ENCODE results near the gene UGT1A5. TPM values are rescaled to one million over a fixed set of nuclear protein-coding genes. Genes with fewer than 3 reads are reported as not detected.

Gene UGT1A5
- total RNA-seq, 1 experiment from 2014 or later = 7.1 TPM

DNA sequence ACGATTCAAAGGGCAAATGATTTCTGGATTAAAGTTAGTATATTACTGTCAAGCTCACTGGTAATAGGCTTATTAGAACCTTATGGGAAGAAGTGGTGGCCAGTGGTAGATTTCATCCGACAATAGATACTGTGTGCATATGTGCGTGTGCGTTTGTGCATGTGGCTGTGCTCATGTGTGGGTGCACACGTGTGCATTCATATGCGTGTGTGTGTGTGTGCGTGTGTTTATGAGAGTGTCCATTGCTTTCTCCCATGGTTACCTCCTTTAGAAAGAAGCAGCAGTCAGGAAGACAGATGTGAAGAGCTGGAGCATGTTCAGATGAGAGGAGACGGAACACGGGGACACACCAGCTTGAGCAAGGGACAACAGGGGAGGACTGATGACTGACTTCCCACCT is 56.6 kb downstream of the UGT1A5 start:
- H3K27ac Mint-ChIP-seq (ENCODE audit: unreplicated experiment) = no peak overlapping the region
- no peak overlapping the region for H3K4me3 Mint-ChIP-seq (ENCODE audit: low read depth, unreplicated experiment)
- no peak for DNase-seq
- peaks cover 24% of the 10 kb centered on the region for H3K36me3 Mint-ChIP-seq (ENCODE audit: insufficient read depth, unreplicated experiment)
- peaks cover 19% of the 10 kb centered on the region for H3K4me1 Mint-ChIP-seq (ENCODE audit: low read depth, unreplicated experiment)
- intact Hi-C loops (cut with micrococcal nuclease; ENCODE audit: unreplicated experiment) = loop anchor here (10.0 kb wide), 1 partner anchor 134 kb away; the partner anchor contains the start of gene UGT1A10
- BruUV-seq (replicated peaks) = no TSS peak
- CTCF ChIA-PET = no interaction called here
- no peaks in the 10 kb centered on the region for H3K27me3 Mint-ChIP-seq (ENCODE audit: unreplicated experiment)
- TF ChIP-seq, protein P1, sequence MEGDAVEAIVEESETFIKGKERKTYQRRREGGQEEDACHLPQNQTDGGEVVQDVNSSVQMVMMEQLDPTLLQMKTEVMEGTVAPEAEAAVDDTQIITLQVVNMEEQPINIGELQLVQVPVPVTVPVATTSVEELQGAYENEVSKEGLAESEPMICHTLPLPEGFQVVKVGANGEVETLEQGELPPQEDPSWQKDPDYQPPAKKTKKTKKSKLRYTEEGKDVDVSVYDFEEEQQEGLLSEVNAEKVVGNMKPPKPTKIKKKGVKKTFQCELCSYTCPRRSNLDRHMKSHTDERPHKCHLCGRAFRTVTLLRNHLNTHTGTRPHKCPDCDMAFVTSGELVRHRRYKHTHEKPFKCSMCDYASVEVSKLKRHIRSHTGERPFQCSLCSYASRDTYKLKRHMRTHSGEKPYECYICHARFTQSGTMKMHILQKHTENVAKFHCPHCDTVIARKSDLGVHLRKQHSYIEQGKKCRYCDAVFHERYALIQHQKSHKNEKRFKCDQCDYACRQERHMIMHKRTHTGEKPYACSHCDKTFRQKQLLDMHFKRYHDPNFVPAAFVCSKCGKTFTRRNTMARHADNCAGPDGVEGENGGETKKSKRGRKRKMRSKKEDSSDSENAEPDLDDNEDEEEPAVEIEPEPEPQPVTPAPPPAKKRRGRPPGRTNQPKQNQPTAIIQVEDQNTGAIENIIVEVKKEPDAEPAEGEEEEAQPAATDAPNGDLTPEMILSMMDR (IDR thresholded peaks at IDR 0.05; ENCODE audit: unreplicated experiment) = no peak
- H3K9me3 Mint-ChIP-seq (ENCODE audit: low read depth, unreplicated experiment) = no peaks in the 10 kb centered on the region

DNA sequence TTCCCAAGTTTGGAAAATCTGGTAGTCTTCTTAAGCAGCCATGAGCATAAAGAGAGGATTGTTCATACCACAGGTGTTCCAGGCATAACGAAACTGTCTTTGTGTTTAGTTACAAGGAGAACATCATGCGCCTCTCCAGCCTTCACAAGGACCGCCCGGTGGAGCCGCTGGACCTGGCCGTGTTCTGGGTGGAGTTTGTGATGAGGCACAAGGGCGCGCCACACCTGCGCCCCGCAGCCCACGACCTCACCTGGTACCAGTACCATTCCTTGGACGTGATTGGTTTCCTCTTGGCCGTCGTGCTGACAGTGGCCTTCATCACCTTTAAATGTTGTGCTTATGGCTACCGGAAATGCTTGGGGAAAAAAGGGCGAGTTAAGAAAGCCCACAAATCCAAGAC is 59.4 kb downstream of the UGT1A5 start:
- H3K36me3 Mint-ChIP-seq (ENCODE audit: insufficient read depth, unreplicated experiment) = peaks cover 37% of the 10 kb centered on the region
- CTCF ChIA-PET = no interaction called here

DNA sequence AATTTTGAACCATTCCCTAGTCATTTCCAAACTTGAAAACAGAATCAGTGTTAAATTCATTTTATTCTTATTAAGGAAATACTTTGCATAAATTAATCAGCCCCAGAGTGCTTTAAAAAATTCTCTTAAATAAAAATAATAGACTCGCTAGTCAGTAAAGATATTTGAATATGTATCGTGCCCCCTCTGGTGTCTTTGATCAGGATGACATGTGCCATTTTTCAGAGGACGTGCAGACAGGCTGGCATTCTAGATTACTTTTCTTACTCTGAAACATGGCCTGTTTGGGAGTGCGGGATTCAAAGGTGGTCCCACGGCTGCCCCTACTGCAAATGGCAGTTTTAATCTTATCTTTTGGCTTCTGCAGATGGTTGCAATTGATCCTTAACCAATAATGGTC is 59.9 kb downstream of the UGT1A5 start:
- TSS peak; percentile 84 for BruUV-seq (replicated peaks)
- DNase-seq = no peak
- H3K27me3 Mint-ChIP-seq (ENCODE audit: unreplicated experiment) = no peaks in the 10 kb centered on the region
- intact Hi-C loops (cut with micrococcal nuclease; ENCODE audit: unreplicated experiment) = no loop called here
- H3K36me3 Mint-ChIP-seq (ENCODE audit: insufficient read depth, unreplicated experiment) = peaks cover 40% of the 10 kb centered on the region
- H3K9me3 Mint-ChIP-seq (ENCODE audit: low read depth, unreplicated experiment) = peaks cover 6% of the 10 kb centered on the region
- H3K27ac Mint-ChIP-seq (ENCODE audit: unreplicated experiment) = no peak overlapping the region
- TF ChIP-seq, protein P1 (IDR thresholded peaks at IDR 0.05; ENCODE audit: unreplicated experiment) = no peak
- no peaks in the 10 kb centered on the region for H3K4me1 Mint-ChIP-seq (ENCODE audit: low read depth, unreplicated experiment)
- H3K4me3 Mint-ChIP-seq (ENCODE audit: low read depth, unreplicated experiment) = no peak overlapping the region
- CTCF ChIA-PET = no interaction called here

More for the DNA sequence above, 59.4 kb downstream of the UGT1A5 start:
- H3K4me3 Mint-ChIP-seq (ENCODE audit: low read depth, unreplicated experiment) = no peak overlapping the region
- no peaks in the 10 kb centered on the region for H3K27me3 Mint-ChIP-seq (ENCODE audit: unreplicated experiment)
- peaks cover 6% of the 10 kb centered on the region for H3K9me3 Mint-ChIP-seq (ENCODE audit: low read depth, unreplicated experiment)
- BruUV-seq (replicated peaks) = no TSS peak
- DNase-seq = no peak
- H3K27ac Mint-ChIP-seq (ENCODE audit: unreplicated experiment) = no peak overlapping the region
- TF ChIP-seq, protein P1 (IDR thresholded peaks at IDR 0.05; ENCODE audit: unreplicated experiment) = no peak
- intact Hi-C loops (cut with micrococcal nuclease; ENCODE audit: unreplicated experiment) = no loop called here
- no peaks in the 10 kb centered on the region for H3K4me1 Mint-ChIP-seq (ENCODE audit: low read depth, unreplicated experiment)

DNA sequence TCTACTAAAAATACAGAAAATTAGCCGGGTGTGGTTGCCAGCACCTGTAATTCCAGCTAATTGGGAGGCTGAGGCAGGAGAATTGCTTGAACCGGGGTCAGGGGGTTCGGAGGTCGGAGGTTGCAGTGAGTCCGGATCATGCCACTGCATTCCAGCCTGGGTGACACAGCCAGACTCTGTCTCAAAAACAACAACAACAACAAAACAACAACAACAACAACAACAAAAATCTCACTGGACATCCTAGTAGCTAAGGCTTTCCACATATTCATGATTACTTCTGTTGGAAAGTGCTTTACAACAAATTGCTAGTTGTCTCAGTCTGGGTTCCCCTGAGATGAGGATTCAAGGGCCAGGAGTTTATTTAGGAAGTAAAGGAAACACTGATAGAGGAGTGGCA is 61.1 kb downstream of the UGT1A5 start:
- H3K4me3 Mint-ChIP-seq (ENCODE audit: low read depth, unreplicated experiment) = no peak overlapping the region
- CTCF ChIA-PET = no interaction called here

More for the DNA sequence above, 61.1 kb downstream of the UGT1A5 start:
- DNase-seq = no peak
- Mint-ChIP-seq H3K36me3 (ENCODE audit: insufficient read depth, unreplicated experiment) (peaks cover 40% of the 10 kb centered on the region), H3K27me3 (ENCODE audit: unreplicated experiment) (no peaks in the 10 kb centered on the region), H3K4me1 (ENCODE audit: low read depth, unreplicated experiment) (no peaks in the 10 kb centered on the region), H3K27ac (ENCODE audit: unreplicated experiment) (no peak overlapping the region), H3K9me3 (ENCODE audit: low read depth, unreplicated experiment) (peaks cover 6% of the 10 kb centered on the region)
- no TSS peak for BruUV-seq (replicated peaks)
- TF ChIP-seq, protein P1 (IDR thresholded peaks at IDR 0.05; ENCODE audit: unreplicated experiment) = no peak
- intact Hi-C loops (cut with micrococcal nuclease; ENCODE audit: unreplicated experiment) = no loop called here
